OCI-LY7 (cell line): ENCODE measurements around the gene HDAC9. TPM values are rescaled to one million over a fixed set of nuclear protein-coding genes. Genes with fewer than 3 reads are reported as not detected.

Experiments
- BruUV-seq: library from RNA; stranded (reverse); fragments of 400-500 nt; replicated peaks from 2 replicates; lab custom pipeline; 2021; lab: Mats Ljungman, UMichigan
- CTCF ChIA-PET: fragments of 300-600 bp; sonication (Branson Sonifier 250); formaldehyde crosslinking; loops from one replicate; lab custom pipeline; 2022; ENCODE audit warnings: antibody characterized with exemption; ENCODE audit not compliant: unreplicated experiment; lab: Charles Lee
- POLR2A ChIA-PET: fragments of 300-600 bp; sonication (Branson Sonifier 250); formaldehyde crosslinking; loops from one replicate; lab custom pipeline; 2022; ENCODE audit warnings: antibody characterized with exemption; lab: Charles Lee
- DNase-seq: peaks from one replicate; pipeline ENCODE4 v3.0.0-alpha.2; 2015; ENCODE audit warnings: low spot score
- H2AFZ ChIP-seq: fragments of 200-600 bp; sonication (generic), shearing (Covaris generic); 2 replicates; pipeline ENCODE4 v1.6.1; 2014; ENCODE audit warnings: mild to moderate bottlenecking, antibody characterized with exemption, low read length, moderate library complexity
- H3K27ac ChIP-seq: fragments of 200-600 bp; sonication (generic); 2 replicates; pipeline ENCODE4 v1.5.1; 2014; ENCODE audit warnings: mixed run types, low read depth, mild to moderate bottlenecking, moderate library complexity, low read length, inconsistent platforms; ENCODE audit not compliant: poor library complexity, severe bottlenecking
- H3K36me3 ChIP-seq: fragments of 200-600 bp; sonication (generic); 2 replicates; pipeline ENCODE4 v1.6.1; 2014; ENCODE audit warnings: mild to moderate bottlenecking, antibody characterized with exemption, low read length, moderate library complexity, mixed read lengths; ENCODE audit not compliant: insufficient read depth
- H3K4me1 ChIP-seq: fragments of 200-600 bp; sonication (generic); 2 replicates; pipeline ENCODE4 v1.5.1; 2014; ENCODE audit warnings: mild to moderate bottlenecking, low read length; ENCODE audit not compliant: insufficient read depth, poor library complexity, severe bottlenecking
- H3K4me2 ChIP-seq: fragments of 200-600 bp; sonication (generic); 2 replicates; pipeline ENCODE4 v1.6.1; 2014; ENCODE audit warnings: mild to moderate bottlenecking, low read length
- H3K4me3 ChIP-seq: fragments of 200-600 bp; sonication (generic); 2 replicates; pipeline ENCODE4 v1.5.1; 2014; ENCODE audit warnings: mild to moderate bottlenecking, low read depth, low read length; ENCODE audit not compliant: poor library complexity, severe bottlenecking
- H3K79me2 ChIP-seq: fragments of 200-600 bp; sonication (generic); 2 replicates; pipeline ENCODE4 v1.6.1; 2016; ENCODE audit warnings: low read depth, mild to moderate bottlenecking, low read length, moderate library complexity, mixed read lengths; ENCODE audit not compliant: insufficient read depth
- H3K9me2 ChIP-seq: fragments of 200-600 bp; sonication (generic); 2 replicates; pipeline ENCODE4 v1.6.1; 2016; ENCODE audit warnings: mild to moderate bottlenecking, low read length, mixed read lengths; ENCODE audit not compliant: insufficient read depth
- H3K9me3 ChIP-seq: fragments of 200-600 bp; sonication (generic); 2 replicates; pipeline ENCODE4 v1.6.1; 2014; ENCODE audit warnings: mild to moderate bottlenecking, mixed run types, low read length, mixed read lengths
- H4K20me1 ChIP-seq: fragments of 200-600 bp; sonication (generic); 2 replicates; pipeline ENCODE4 v1.6.1; 2014; ENCODE audit warnings: mild to moderate bottlenecking, antibody characterized with exemption, low read length, moderate library complexity, mixed read lengths; ENCODE audit not compliant: insufficient read depth
- EZH2phosphoT487 ChIP-seq: fragments of 200-600 bp; sonication (generic); IDR thresholded peaks from 2 replicates; pipeline ENCODE4 v1.6.1; 2018; ENCODE audit warnings: low read depth, borderline replicate concordance, mild to moderate bottlenecking, mixed run types, antibody characterized with exemption, low read length, moderate library complexity, mixed read lengths
- intact Hi-C: fragments of 100-400 bp; cut with micrococcal nuclease; formaldehyde crosslinking; loops from one replicate; pipeline ENCODE4 v1.10.0; 2022; ENCODE audit not compliant: unreplicated experiment
- total RNA-seq, 2 experiments: library from RNA; depleted of rRNA in 1 of 2; stranded (reverse); fragments of >200 nt in 1 of 2; shearing (Covaris generic) in 1 of 2; gene quantifications; 2 replicates each; pipeline ENCODE4 v1.2.3, GENCODE V29; 2014 to 2022
- TF ChIP-seq, protein P1 (sequence below): fragments of 200-600 bp; sonication (generic); conservative IDR thresholded peaks from 2 replicates; pipeline ENCODE4 v1.5.1; 2014; ENCODE audit warnings: mild to moderate bottlenecking, antibody characterized with exemption, low read length, moderate library complexity, mixed read lengths

HDAC9 gene
- total RNA-seq, 2 experiments from 2014 or later, result 58.8 to 91.7 TPM

DNA sequence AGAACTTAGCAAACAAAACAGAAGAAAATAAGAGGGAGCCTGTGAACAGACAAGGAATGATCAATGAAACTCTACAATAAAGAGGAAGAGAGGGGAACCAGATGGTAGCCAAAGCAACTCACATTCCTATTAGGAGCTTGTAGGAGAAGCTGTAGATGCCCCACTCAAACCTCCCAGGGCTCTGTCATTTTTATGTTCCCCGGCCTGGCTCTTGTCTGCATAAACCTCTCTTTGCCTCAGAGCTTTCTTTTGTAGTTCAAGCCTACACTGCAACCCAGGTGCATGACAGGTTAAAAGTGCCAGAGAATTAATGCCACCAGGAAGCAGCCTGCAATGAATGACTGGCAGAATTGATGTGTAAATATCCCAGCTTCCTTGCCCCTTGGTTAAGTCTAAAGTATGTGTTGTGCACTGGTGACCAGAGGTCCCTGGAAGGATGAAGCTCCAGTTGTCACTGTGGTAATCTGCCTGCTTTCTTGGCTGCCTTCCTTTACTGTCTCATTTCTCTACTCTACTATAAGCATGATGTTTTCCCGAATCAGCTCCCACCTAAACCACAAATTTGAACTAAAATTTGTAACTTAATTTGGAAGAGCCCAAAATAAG lies 40.4 kb downstream of the HDAC9 start:
- BruUV-seq, result no TSS peak
- Histone ChIP-seq H4K20me1 (no peaks in the 10 kb centered on the region), H2AFZ (no peak overlapping the region), H3K9me3 (no peaks in the 10 kb centered on the region; the same call in 1 of the 2 replicates), H3K4me1 (peaks cover 71% of the 10 kb centered on the region), H3K9me2 (no peaks in the 10 kb centered on the region), H3K36me3 (peaks cover 4% of the 10 kb centered on the region; the same call in 1 of the 2 replicates), H3K4me2 (peak overlapping the region; percentile 54), H3K27ac (peak overlapping the region; percentile 33), H3K79me2 (peaks cover 97% of the 10 kb centered on the region), H3K4me3 (no peak overlapping the region)
- DNase-seq, result peak; percentile 49
- ChIA-PET CTCF (interaction anchor here (1.2 kb wide), 2 partner anchors 14 to 15 kb away, joined by 5 read pairs; no protein-coding TSS in a partner anchor), POLR2A (interaction anchor here (0.5 to 10.6 kb wide), 21 partner anchors 8 to 277 kb away, joined by 3 to 183 read pairs (median 7); partner anchors contain the start of gene HDAC9)
- no peak for TF ChIP-seq EZH2phosphoT487
- TF ChIP-seq, protein P1, sequence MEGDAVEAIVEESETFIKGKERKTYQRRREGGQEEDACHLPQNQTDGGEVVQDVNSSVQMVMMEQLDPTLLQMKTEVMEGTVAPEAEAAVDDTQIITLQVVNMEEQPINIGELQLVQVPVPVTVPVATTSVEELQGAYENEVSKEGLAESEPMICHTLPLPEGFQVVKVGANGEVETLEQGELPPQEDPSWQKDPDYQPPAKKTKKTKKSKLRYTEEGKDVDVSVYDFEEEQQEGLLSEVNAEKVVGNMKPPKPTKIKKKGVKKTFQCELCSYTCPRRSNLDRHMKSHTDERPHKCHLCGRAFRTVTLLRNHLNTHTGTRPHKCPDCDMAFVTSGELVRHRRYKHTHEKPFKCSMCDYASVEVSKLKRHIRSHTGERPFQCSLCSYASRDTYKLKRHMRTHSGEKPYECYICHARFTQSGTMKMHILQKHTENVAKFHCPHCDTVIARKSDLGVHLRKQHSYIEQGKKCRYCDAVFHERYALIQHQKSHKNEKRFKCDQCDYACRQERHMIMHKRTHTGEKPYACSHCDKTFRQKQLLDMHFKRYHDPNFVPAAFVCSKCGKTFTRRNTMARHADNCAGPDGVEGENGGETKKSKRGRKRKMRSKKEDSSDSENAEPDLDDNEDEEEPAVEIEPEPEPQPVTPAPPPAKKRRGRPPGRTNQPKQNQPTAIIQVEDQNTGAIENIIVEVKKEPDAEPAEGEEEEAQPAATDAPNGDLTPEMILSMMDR, result no peak
- intact Hi-C loops, result no loop called here

DNA sequence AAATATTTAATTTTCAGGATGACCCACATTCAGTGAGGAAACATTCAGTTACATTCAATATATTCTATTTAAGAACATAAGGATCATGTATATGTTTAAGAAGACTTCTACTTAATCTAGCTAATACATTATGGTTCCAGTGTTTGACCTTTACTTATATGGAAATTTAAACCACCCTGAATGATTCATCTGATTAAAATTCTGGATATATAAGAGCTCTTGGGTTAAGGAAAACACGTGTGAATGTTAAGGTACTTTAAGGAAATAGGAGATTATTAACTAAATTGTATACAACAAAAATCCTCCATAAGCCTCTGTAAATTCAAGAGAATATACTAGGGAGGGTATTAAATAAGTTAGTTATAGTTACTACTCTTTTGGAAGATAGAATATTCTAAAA lies 40.9 kb downstream of the HDAC9 start:
- TF ChIP-seq, protein P1, result 0 out of 2 replicates have a peak, but pooled peaks have one; percentile 5
- no peak for TF ChIP-seq EZH2phosphoT487
- Histone ChIP-seq H3K4me1 (peaks cover 66% of the 10 kb centered on the region), H3K9me3 (no peaks in the 10 kb centered on the region; the same call in 1 of the 2 replicates), H3K36me3 (peaks cover 4% of the 10 kb centered on the region; the same call in 1 of the 2 replicates), H4K20me1 (no peaks in the 10 kb centered on the region), H3K27ac (peak overlapping the region; percentile 33), H3K4me3 (no peak overlapping the region), H3K9me2 (no peaks in the 10 kb centered on the region), H2AFZ (no peak overlapping the region), H3K4me2 (peak overlapping the region; percentile 54), H3K79me2 (peaks cover 97% of the 10 kb centered on the region)
- ChIA-PET CTCF (interaction anchor here (1.2 to 1.4 kb wide), 3 partner anchors 13 to 27 kb away, joined by 3 to 5 read pairs (median 5); no protein-coding TSS in a partner anchor), POLR2A (interaction anchor here (0.6 to 10.6 kb wide), 15 partner anchors 7 to 47 kb away, joined by 3 to 183 read pairs (median 8); partner anchors contain the start of gene HDAC9)
- DNase-seq, result no peak
- intact Hi-C loops, result no loop called here
- BruUV-seq, result no TSS peak
